ENCODE measurements around the gene IQGAP1.
"Not testable (repeated sequence)": the region's sequence is repeated elsewhere in the genome, so short reads cannot be mapped to it uniquely, and the experiment has no call there.

The IQGAP1 gene

DNA sequence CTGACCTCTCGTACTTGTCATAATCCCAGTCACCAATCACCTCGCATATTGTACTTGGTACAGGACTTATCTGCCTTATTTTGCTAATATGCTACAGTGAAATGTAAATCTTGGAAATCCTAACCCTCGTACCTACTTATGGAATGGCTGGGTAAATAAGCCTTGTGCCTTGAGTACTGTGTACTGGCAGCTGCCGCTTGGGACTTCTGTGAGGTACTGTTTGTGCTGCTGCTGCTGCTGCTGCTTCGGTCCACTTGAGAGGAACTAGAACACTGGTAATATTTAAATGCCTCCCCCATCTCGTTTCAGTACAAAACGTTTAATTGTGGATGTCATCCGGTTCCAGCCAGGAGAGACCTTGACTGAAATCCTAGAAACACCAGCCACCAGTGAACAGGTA is 99.1 kb downstream of the IQGAP1 start:
- no peak for FAIRE-seq

DNA sequence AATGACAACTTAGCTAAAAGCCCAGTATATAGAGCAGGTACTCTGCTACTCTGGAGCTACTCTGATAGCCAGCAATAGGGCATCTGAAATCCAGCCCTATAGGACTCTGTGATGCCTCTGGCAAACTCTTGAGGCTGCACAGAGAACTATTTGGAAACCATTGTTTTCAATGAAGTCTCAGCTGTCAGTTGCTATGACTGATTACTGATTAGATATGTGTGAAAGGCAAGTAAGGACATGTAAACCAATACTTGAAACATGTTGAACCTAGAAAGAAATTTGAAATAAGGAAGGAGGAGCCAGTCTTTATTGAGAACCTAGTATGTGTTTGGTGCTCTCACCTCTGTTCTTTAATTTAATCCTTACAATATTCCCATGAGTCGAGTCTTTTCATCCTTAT is 101.5 kb downstream of the IQGAP1 start:
- FAIRE-seq: no peak

- FAIRE-seq: no peak
Observed at GRCh38 chr15:90489944-90490343, 101.9 kb downstream of the IQGAP1 start.

GRCh38 chr15:90493647-90494046 is 105.6 kb downstream of the IQGAP1 start:
- no peak for FAIRE-seq

DNA sequence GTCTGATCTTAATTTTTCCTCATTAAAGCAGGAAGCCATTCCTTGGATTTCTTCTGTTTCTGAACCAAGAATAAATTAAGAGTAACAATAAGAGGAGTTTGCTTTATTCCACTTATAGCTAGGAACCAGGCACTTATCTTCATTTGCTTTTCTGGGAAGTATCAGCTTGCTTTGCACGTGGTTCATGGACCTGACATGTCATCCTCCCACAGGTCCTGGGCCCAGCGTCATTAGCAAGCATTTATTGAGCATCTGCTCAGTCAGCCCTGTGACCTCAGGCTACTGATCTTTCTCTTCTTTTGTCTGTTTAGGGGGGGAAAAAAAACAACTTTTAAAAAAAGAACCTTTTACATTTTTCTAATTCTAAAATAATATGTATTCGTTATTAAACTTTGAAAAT is 107.0 kb downstream of the IQGAP1 start:
- no peak for FAIRE-seq

DNA sequence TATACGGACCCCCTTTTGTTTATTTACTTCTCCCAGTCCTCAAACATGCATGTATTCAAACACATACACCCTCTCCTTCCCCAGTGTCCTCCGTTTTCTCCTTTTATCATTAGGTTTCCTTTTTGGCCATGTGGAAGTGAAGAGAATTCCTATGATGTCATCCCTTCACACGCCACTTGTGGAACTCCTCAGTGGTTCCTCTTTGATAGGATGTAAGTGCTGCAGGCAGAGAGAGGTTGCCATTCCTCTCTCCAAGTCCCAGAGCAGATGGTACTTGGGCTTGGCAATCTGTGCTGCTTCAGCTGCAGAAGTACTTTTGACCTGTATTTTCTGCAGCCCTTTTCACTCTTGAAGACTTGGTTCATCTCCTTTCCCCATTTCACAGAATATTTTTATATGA is 108.7 kb downstream of the IQGAP1 start:
- no peak for FAIRE-seq

DNA sequence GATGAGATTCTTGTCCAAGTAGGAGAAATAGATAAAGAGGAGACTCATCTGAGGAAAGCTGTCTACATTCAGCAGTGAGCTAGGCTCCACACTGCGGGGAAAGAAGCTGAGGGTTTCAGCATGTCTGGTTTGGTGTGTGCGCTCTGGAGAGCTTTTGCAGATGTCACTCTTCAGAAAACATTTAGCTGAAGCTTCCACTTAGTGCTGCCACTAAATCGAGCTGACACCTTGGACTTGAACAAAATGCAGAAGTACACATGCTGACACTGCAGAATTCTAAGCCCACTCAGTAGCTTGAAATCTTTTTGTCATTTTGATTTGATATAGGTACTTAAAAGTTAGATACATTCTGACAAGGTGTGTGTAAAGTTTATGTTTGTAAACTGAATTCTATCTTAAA is 109.3 kb downstream of the IQGAP1 start:
- no peak for FAIRE-seq

DNA sequence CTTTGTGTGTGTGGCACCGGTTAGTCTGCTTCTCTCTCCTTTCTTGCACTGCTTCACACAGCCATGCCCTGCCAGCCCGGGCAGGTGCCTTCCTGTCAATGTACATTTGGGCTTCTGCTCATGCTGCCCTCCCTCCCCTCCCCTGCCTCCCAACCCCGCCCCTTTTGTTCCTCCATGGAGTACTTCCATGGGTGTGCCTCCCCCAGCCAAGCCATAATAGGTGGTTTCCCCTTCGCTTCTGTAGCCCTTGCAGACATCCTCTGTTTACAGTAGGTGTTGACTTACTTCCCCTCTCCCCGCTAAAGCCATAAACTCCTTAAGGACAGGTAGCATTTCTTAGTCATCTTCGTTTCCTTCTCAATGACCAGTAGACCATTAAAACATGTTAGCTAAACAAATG is 109.9 kb downstream of the IQGAP1 start:
- FAIRE-seq: no peak

- FAIRE-seq: no peak
Observed at GRCh38 chr15:90500171-90500570, 112.1 kb downstream of the IQGAP1 start.

DNA sequence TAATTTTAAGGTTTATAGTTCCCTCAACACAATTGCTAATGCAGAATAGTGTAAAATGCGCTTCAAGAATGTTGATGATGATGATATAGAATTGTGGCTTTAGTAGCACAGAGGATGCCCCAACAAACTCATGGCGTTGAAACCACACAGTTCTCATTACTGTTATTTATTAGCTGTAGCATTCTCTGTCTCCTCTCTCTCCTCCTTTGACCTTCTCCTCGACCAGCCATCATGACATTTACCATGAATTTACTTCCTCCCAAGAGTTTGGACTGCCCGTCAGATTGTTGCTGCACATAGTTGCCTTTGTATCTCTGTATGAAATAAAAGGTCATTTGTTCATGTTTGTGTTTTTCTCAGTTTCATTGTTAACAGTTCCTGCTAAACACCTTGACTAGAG is 113.9 kb downstream of the IQGAP1 start:
- no peak for FAIRE-seq

GRCh38 chr15:90510781-90511180 is 122.7 kb downstream of the IQGAP1 start:
- FAIRE-seq: not testable (repeated sequence)

- FAIRE-seq: not testable (repeated sequence)
Observed at GRCh38 chr15:90511211-90511618, 123.2 kb downstream of the IQGAP1 start.

DNA sequence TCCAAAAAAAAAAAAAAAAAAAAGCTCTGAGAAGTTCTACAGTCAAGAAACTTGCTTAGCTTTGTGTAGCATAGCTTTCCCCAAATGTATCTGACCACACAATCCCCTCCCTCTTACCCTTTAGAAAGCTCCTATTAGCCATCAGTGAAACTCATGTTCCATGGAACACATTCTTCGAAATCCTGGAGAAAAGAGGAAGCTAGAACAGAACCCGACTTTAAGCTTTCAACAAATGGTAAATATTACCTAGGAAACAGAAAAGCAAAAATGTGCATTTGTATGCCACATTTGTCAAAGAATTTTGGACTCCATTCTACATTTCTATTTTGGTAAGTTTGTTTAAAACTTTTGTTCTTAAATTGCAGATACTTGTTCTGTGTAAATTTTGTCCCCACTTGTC is 124.2 kb downstream of the IQGAP1 start:
- FAIRE-seq: no peak

DNA sequence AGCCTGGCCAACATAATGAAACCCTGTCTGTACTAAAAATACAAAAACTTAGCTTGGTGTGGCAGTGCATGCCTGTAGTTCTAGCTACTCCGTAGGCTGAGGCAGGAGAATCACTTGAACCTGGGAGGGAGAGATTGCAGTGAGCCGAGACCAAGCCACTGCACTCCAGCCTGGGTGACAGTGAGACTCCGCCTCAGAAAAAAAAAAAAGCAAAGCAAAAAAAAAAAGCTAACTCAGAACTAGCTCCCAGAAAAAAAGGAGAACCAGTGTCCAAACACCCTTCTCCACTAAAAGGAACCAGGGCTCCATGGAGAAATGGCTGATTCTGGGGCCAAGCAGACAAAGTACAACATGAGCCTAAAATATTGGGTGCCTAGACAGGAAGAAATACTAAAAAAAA is 124.9 kb downstream of the IQGAP1 start:
- FAIRE-seq: no peak

- no peak for FAIRE-seq
Observed at GRCh38 chr15:90513448-90513847, 125.4 kb downstream of the IQGAP1 start.

- FAIRE-seq: not testable (repeated sequence)
Observed at GRCh38 chr15:90513893-90514292, 125.9 kb downstream of the IQGAP1 start.

- FAIRE-seq: no peak
Observed at GRCh38 chr15:90519688-90520087, 131.6 kb downstream of the IQGAP1 start.

DNA sequence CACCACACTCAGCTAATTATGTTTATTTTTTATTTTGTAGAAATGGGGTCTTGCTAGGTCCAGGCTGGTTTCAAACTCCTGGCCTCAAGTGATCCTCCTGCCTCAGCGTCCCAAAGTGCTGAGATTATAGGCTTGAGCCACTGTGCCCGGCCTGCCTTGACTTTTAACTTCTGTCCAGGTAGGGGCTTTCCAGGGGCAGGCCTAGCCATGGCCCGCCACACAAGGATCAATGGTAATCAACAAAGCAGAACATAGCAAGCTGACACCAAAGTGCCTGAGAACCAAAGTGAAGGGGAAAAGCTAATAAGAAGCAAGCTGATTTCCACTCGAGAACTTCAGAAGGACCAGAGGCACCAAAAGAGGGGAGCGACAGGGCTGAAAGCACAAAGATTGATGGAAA is 132.3 kb downstream of the IQGAP1 start:
- FAIRE-seq: no peak

DNA sequence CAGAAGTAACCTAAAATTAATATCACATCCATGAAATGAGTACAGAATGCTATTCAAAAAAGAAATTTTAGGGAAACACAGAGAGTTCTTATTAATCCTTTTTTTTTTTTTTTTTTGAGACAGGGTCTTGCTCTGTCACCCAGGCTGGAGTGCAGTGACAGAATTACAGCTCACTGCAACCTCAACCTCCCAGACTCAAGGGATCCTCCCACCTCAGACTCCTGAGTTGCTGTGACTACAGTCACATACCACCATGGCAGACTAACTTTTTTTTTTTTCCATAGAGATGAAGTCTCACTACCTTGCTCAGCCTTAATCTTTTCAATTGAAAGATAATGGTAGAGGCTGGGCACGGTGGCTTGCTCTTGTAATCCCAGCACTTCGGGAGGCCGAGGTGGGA is 135.3 kb downstream of the IQGAP1 start:
- FAIRE-seq: no peak

GRCh38 chr15:90524018-90524803 is 136.2 kb downstream of the IQGAP1 start:
- not testable (repeated sequence) for FAIRE-seq

DNA sequence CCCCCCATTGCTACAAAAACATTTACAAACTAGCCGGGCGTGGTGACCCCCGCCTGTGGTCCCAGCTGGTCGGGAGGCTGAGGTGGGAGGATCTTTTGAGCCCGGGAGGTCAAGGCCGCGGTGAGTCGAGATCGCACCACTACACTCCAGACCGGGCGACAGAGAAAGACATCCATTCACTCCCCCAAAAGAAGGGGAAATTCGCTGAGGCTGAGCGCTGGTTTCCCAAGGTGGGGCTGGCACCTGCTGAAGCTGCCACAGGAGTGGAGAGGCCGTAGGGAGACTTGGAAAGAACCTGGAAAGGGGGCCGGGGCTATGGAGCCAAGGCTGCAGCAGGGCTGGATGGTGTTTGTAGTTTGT is 140.9 kb downstream of the IQGAP1 start:
- no peak for FAIRE-seq

GRCh38 chr15:90529371-90530249 is 141.6 kb downstream of the IQGAP1 start, which contains the start of gene CRTC3:
Gene CRTC3, plus strand, starts transcription at chr15:90529923. Its CDS starts 149 bp downstream, at chr15:90530072.
- FAIRE-seq: no peak

DNA sequence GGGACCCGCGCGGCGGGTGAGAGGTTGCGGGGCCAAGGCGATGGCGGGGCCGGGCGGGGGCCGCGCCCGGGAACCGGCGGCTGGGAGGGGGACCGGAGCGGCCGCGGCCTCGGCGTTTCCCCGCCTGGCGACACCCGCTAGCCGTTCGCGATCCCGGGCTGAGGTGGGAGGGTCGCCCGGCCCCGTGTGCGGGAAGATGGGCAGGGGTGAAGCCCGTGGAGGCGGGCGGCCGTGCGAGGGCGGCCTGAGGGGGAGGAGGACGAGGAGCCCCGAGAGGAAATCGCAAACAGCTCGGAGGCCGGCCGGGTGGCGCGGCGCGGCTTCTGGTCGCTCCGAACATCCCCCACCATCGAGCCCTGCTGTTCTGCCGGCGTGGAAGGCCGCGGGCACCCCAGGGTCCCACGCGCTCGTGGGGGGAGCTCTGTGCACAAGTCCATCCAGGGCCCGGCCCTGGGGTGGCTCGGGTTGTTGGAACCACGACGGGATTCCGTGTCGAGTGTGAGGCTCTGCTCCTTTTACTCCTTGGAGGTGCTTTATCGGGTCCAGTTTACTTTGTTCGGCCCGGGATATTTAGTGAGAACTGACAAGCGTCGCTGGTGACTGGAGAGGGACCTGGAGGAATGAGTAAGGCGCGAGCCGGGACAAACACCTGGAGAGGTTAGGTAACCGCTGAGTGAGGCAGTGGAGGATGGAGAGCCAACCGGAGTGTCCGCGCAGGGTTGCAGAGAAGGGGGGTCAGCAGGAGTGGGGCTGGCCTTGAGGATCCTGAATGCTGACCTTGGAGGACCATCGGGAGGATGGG is 142.4 kb downstream of the IQGAP1 start:
- no peak for FAIRE-seq

Measured in A204.1 (cell line).